Pancreas (tissue), 10 donors: Measurements from ENCODE around the gene PODNL1. TPM values are rescaled to one million over a fixed set of nuclear protein-coding genes. Genes with fewer than 3 reads are reported as not detected.
"Not testable (repeated sequence)": the region's sequence is repeated elsewhere in the genome, so short reads cannot be mapped to it uniquely, and the experiment has no call there.

ENCODE experiments used
- ATAC-seq, 4 donors: fragments of 200-7000 bp; cut with Tn5 transposase; one replicate each; pipeline versions ENCODE4 v1.8.0 to v1.9.1; 2020; ENCODE audit warnings: mild to moderate bottlenecking in 4 of 4, moderate library complexity in 4 of 4
- DNase-seq, 6 donors: peaks; one replicate each; pipeline ENCODE4 v3.0.0-alpha.2; 2020
- FAIRE-seq: peaks from 2 replicates; lab custom pipeline; 2012; peaks lifted over from hg19 to GRCh38; lab: Jason Lieb, UNC
- H3K27ac ChIP-seq, 4 donors: fragments of 200-600 bp; sonication (generic); 1 replicate in 3 of 4; 2 replicates in 1 of 4; pipeline versions ENCODE4 v1.5.0 to v1.8.0; 2020
- H3K27me3 ChIP-seq, 4 donors: fragments of 200-600 bp; one replicate each; pipeline ENCODE4 v1.8.0; 2021
- H3K36me3 ChIP-seq, 3 donors: fragments of 200-600 bp; sonication (generic) in 1 of 3; one replicate each; pipeline versions ENCODE4 v1.5.0 to v1.8.0; 2020 to 2021
- H3K4me1 ChIP-seq, 3 donors: fragments of 200-600 bp; one replicate each; pipeline ENCODE4 v1.8.0; 2021
- H3K4me3 ChIP-seq, 4 donors: fragments of 200-600 bp; sonication (generic) in 2 of 4; one replicate each; pipeline versions ENCODE4 v1.5.0 to v1.8.0; 2020 to 2021
- H3K9me3 ChIP-seq, 4 donors: fragments of 200-600 bp; one replicate each; pipeline ENCODE4 v1.8.0; 2021
- CTCF ChIP-seq, 4 donors: fragments of 200-600 bp; sonication (generic) in 3 of 4; IDR thresholded peaks; one replicate each; pipeline versions ENCODE4 v1.5.0 to v1.8.0; 2021; ENCODE audit warnings: antibody characterized with exemption in 4 of 4
- WGBS, 2 donors: extraction: QIAGEN DNeasy Blood & Tissue Kit; methylation state at CpG; one replicate each; pipeline ENCODE4 v1.1.7; 2013; 5-methylcytosine and 5-hydroxymethylcytosine counted together
- intact Hi-C, 3 donors: fragments of 100-400 bp; cut with DNase I; formaldehyde crosslinking; loops; one replicate each; pipeline versions ENCODE4 v1.11.1 to v1.14.2; 2022
- polyA plus RNA-seq, 2 donors: library from polyadenylated mRNA; stranded (reverse); fragments of 200-250 nt; gene quantifications; one replicate each; pipeline ENCODE4 v1.2.3, GENCODE V29; 2013
- total RNA-seq, 6 donors: library from RNA; stranded (reverse); fragmentation: NEBNext Ultra II Directional in 4 of 6; extraction: Animal tissue kit (Norgen Biotek cat#: 25700) in 4 of 6; gene quantifications; one replicate each; pipeline versions ENCODE4 v1.2.1 to v1.2.4, GENCODE V29; 2021 to 2023
- donor health status: healthy with polysubstance abuse.
- donor health status: DM: no; HTN: no; CAD: no; lungs with moderate emphysema.
- donor health status: DM: no; HTN: no; CAD: no.
- donor health status: control.
- donor health status: control.
- donor health status: Bipolar disorder and iron deficiency.
- donor health status: DM: yes; HTN: yes; CAD: no.
- donor health status: DM: no; HTN: no; CAD: no.
- donor health status: DM: no; HTN: no; CAD: no.
- donor health status: DM: yes; HTN: yes; CAD: no.

The PODNL1 gene
- total and polyA plus RNA-seq, 8 donors: 0.25 to 2.0 (median 0.74) TPM; not detected in 2

- Histone ChIP-seq H3K27ac (no peak overlapping the region), H3K27me3 (no peaks in the 10 kb centered on the region), H3K4me1 (no peaks in the 10 kb centered on the region), H3K9me3 (no peaks in the 10 kb centered on the region), H3K36me3 (peaks cover 0 to 19% (median 0%) of the 10 kb centered on the region in 3 donors), H3K4me3 (no peak overlapping the region)
- intact Hi-C loops: no loop called here
- no peak for DNase-seq
- no peak for TF ChIP-seq CTCF (IDR thresholded peaks at IDR 0.05)
- FAIRE-seq: no peak
- 73 to 78% methylated on average over 12 of the region's 12 CpGs for WGBS, 2 donors
- ATAC-seq: peak in 3 of 4 donors; percentile 23 to 64 (median 35)
These were observed 35.9 kb upstream of the PODNL1 start for GRCh38 chr19:13974073-13974472.

- H3K36me3 ChIP-seq: peaks cover 0 to 24% (median 3%) of the 10 kb centered on the region in 3 donors
- intact Hi-C loops, FAIRE-seq, DNase-seq, H3K27ac ChIP-seq, ATAC-seq, H3K4me3 ChIP-seq, H3K9me3 ChIP-seq, H3K27me3 ChIP-seq, H3K4me1 ChIP-seq: not testable (repeated sequence)
- 95 to 96% methylated on average over 3 of the region's 3 CpGs for WGBS, 2 donors
These were observed 35.3 kb upstream of the PODNL1 start for GRCh38 chr19:13973479-13973878.

GRCh38 chr19:13972368-13973155 lies 34.3 kb upstream of the PODNL1 start:
- no peak for TF ChIP-seq CTCF (IDR thresholded peaks at IDR 0.05)
- FAIRE-seq (no peak), ATAC-seq (peak in 1 of 4 donors; percentile 23), DNase-seq (no peak)
- no peak overlapping the region for H3K4me3 ChIP-seq
- peaks cover 0 to 33% (median 5%) of the 10 kb centered on the region in 3 donors for H3K36me3 ChIP-seq
- WGBS, 2 donors: 92 to 95% methylated on average over 37 of the region's 37 CpGs
- no peak overlapping the region for H3K27ac ChIP-seq
- H3K4me1 ChIP-seq: no peaks in the 10 kb centered on the region
- H3K27me3 ChIP-seq: no peaks in the 10 kb centered on the region
- intact Hi-C loops: no loop called here
- H3K9me3 ChIP-seq: no peaks in the 10 kb centered on the region

GRCh38 chr19:13971868-13972267 lies 33.7 kb upstream of the PODNL1 start:
- FAIRE-seq, ATAC-seq: not testable (repeated sequence)

GRCh38 chr19:13969897-13970296 lies 31.7 kb upstream of the PODNL1 start:
- ATAC-seq (no peak), FAIRE-seq (no peak)

More at GRCh38 chr19:13971868-13972267, 33.7 kb upstream of the PODNL1 start:
- H3K4me3 ChIP-seq, intact Hi-C loops, H3K27ac ChIP-seq, H3K9me3 ChIP-seq, DNase-seq, H3K4me1 ChIP-seq, H3K27me3 ChIP-seq: not testable (repeated sequence)
- H3K36me3 ChIP-seq: peaks cover 0 to 40% (median 9%) of the 10 kb centered on the region in 3 donors
- 90 to 91% methylated on average over 15 of the region's 15 CpGs for WGBS, 2 donors

More at GRCh38 chr19:13969897-13970296, 31.7 kb upstream of the PODNL1 start:
- Histone ChIP-seq H3K4me1 (no peaks in the 10 kb centered on the region), H3K4me3 (no peak overlapping the region), H3K36me3 (peaks cover 0 to 42% (median 20%) of the 10 kb centered on the region in 3 donors), H3K9me3 (no peaks in the 10 kb centered on the region), H3K27ac (no peak overlapping the region), H3K27me3 (no peaks in the 10 kb centered on the region)
- TF ChIP-seq CTCF (IDR thresholded peaks at IDR 0.05): no peak
- WGBS, 2 donors: 92 to 93% methylated on average over 18 of the region's 18 CpGs
- intact Hi-C loops: no loop called here
- peak in 1 of 6 donors; percentile 65 for DNase-seq
